H9 (cell line): ENCODE results near the gene SLC4A9. TPM values are rescaled to one million over a fixed set of nuclear protein-coding genes. Genes with fewer than 3 reads are reported as not detected.

Experiments used
- DNase-seq: peaks from one replicate; pipeline ENCODE4 v3.0.0-alpha.2; 2017
- H2AFZ ChIP-seq: one replicate; pipeline ENCODE4 v1.6.1; 2013; ENCODE audit warnings: mild to moderate bottlenecking, low read length, control low read depth, moderate library complexity
- H2AK5ac ChIP-seq: 2 replicates; pipeline ENCODE4 v1.6.1; 2013; ENCODE audit warnings: low read length, control low read depth, mixed read lengths; ENCODE audit not compliant: insufficient read length
- H2BK120ac ChIP-seq: one replicate; pipeline ENCODE4 v1.6.1; 2013; ENCODE audit warnings: low read depth, mild to moderate bottlenecking, low read length, control low read depth, inconsistent platforms; ENCODE audit not compliant: poor library complexity, severe bottlenecking
- H2BK12ac ChIP-seq: 2 replicates; pipeline ENCODE4 v1.6.1; 2013; ENCODE audit warnings: low read length, control low read depth, mixed read lengths, low read depth; ENCODE audit not compliant: insufficient read length
- H2BK15ac ChIP-seq: 2 replicates; pipeline ENCODE4 v1.6.1; 2013; ENCODE audit warnings: low read depth, low read length, control low read depth
- H2BK20ac ChIP-seq: one replicate; pipeline ENCODE4 v1.6.1; 2013; ENCODE audit warnings: low read depth, mild to moderate bottlenecking, low read length, control low read depth, inconsistent platforms; ENCODE audit not compliant: poor library complexity, severe bottlenecking
- H2BK5ac ChIP-seq: 2 replicates; pipeline ENCODE4 v1.6.1; 2013; ENCODE audit warnings: low read length, control low read depth, mixed read lengths; ENCODE audit not compliant: insufficient read length
- H3K14ac ChIP-seq: 2 replicates; pipeline ENCODE4 v1.6.1; 2013; ENCODE audit warnings: low read length, control low read depth; ENCODE audit not compliant: insufficient read depth
- H3K18ac ChIP-seq: 2 replicates; pipeline ENCODE4 v1.6.1; 2013; ENCODE audit warnings: low read depth, mild to moderate bottlenecking, mixed read lengths, low read length, control low read depth; ENCODE audit not compliant: insufficient read length
- H3K23ac ChIP-seq: 2 replicates; pipeline ENCODE4 v1.6.1; 2013; ENCODE audit warnings: low read length, control low read depth, mixed read lengths, low read depth; ENCODE audit not compliant: insufficient read length
- H3K23me2 ChIP-seq: 2 replicates; pipeline ENCODE4 v1.6.1; 2013; ENCODE audit warnings: low read depth, mild to moderate bottlenecking, mixed read lengths, low read length, control low read depth; ENCODE audit not compliant: insufficient read length, poor library complexity, severe bottlenecking
- H3K27ac ChIP-seq: 2 replicates; pipeline ENCODE4 v1.5.1; 2013; ENCODE audit warnings: low read length, control low read depth, mixed read lengths, low read depth; ENCODE audit not compliant: insufficient read length
- H3K27me3 ChIP-seq: 2 replicates; pipeline ENCODE4 v1.6.1; 2013; ENCODE audit warnings: low read length, control low read depth, inconsistent platforms; ENCODE audit not compliant: insufficient read depth
- H3K4ac ChIP-seq: 2 replicates; pipeline ENCODE4 v1.6.1; 2013; ENCODE audit warnings: low read depth, mild to moderate bottlenecking, control low read depth, inconsistent platforms, low read length, moderate library complexity
- H3K4me1 ChIP-seq: 2 replicates; pipeline ENCODE4 v1.6.1; 2013; ENCODE audit warnings: low read length, control low read depth, inconsistent platforms; ENCODE audit not compliant: insufficient read depth
- H3K4me2 ChIP-seq: 2 replicates; pipeline ENCODE4 v1.6.1; 2013; ENCODE audit warnings: low read length, control low read depth, mixed read lengths; ENCODE audit not compliant: insufficient read length, insufficient read depth
- H3K56ac ChIP-seq: 2 replicates; pipeline ENCODE4 v1.6.1; 2013; ENCODE audit warnings: low read depth, mild to moderate bottlenecking, mixed read lengths, low read length, control low read depth; ENCODE audit not compliant: insufficient read length
- H3K79me1 ChIP-seq: 2 replicates; pipeline ENCODE4 v1.6.1; 2013; ENCODE audit warnings: low read depth, mild to moderate bottlenecking, moderate library complexity, low read length, control low read depth, inconsistent platforms; ENCODE audit not compliant: insufficient read depth, poor library complexity, severe bottlenecking
- H3K79me2 ChIP-seq: 2 replicates; pipeline ENCODE4 v1.6.1; 2013; ENCODE audit warnings: low read length, control low read depth, inconsistent platforms; ENCODE audit not compliant: insufficient read depth
- H3K9ac ChIP-seq: 2 replicates; pipeline ENCODE4 v1.6.1; 2013; ENCODE audit warnings: low read length, control low read depth, mixed read lengths; ENCODE audit not compliant: insufficient read length; ENCODE audit errors: extremely low read depth
- H3K9me3 ChIP-seq: one replicate; pipeline ENCODE4 v1.6.1; 2013; ENCODE audit warnings: low read depth, low read length, inconsistent platforms; ENCODE audit not compliant: control insufficient read depth
- H3T11ph ChIP-seq: one replicate; pipeline ENCODE4 v1.6.1; 2013; ENCODE audit warnings: mild to moderate bottlenecking, low read length, control low read depth, inconsistent platforms
- H4K20me1 ChIP-seq: one replicate; pipeline ENCODE4 v1.6.1; 2013; ENCODE audit not compliant: control insufficient read depth, insufficient read length, insufficient read depth
- H4K5ac ChIP-seq: 2 replicates; pipeline ENCODE4 v1.6.1; 2013; ENCODE audit warnings: low read depth, mild to moderate bottlenecking, mixed read lengths, low read length, control low read depth; ENCODE audit not compliant: insufficient read length
- H4K8ac ChIP-seq: replicated peaks from 2 replicates; pipeline ENCODE4 v1.6.1; 2013; ENCODE audit warnings: low read length, control low read depth, mixed read lengths, low read depth; ENCODE audit not compliant: insufficient read length
- H4K91ac ChIP-seq: 2 replicates; pipeline ENCODE4 v1.6.1; 2013; ENCODE audit warnings: low read depth, mild to moderate bottlenecking, moderate library complexity, mixed read lengths, low read length, control low read depth; ENCODE audit not compliant: insufficient read length
- H3K27ac Mint-ChIP-seq, 3 experiments: 2 replicates in 2 of 3; 3 replicates in 1 of 3; pipeline ENCODE4 v1.8.0; 2020 to 2021; ENCODE audit warnings: mixed read lengths in 3 of 3, mild to moderate bottlenecking in 1 of 3, moderate library complexity in 1 of 3
- H3K27me3 Mint-ChIP-seq: 2 replicates; pipeline ENCODE4 v1.8.0; 2021; ENCODE audit warnings: low read depth, mild to moderate bottlenecking, moderate library complexity, mixed read lengths
- H3K36me3 Mint-ChIP-seq, 3 experiments: 2 replicates in 2 of 3; 3 replicates in 1 of 3; pipeline ENCODE4 v1.8.0; 2020 to 2021; ENCODE audit warnings: low read depth in 3 of 3, mixed read lengths in 3 of 3; ENCODE audit not compliant: insufficient read depth in 1 of 3
- H3K4me1 Mint-ChIP-seq, 2 experiments: 2 replicates each; pipeline ENCODE4 v1.8.0; 2020; ENCODE audit warnings: mixed read lengths in 2 of 2
- H3K4me3 Mint-ChIP-seq, 2 experiments: 2 replicates in 1 of 2; 3 replicates in 1 of 2; pipeline ENCODE4 v1.8.0; 2020 to 2021; ENCODE audit warnings: mild to moderate bottlenecking in 2 of 2, mixed read lengths in 2 of 2, moderate library complexity in 1 of 2
- H3K9me3 Mint-ChIP-seq, 2 experiments: 2 replicates in 1 of 2; 3 replicates in 1 of 2; pipeline ENCODE4 v1.8.0; 2020; ENCODE audit warnings: mild to moderate bottlenecking in 2 of 2, mixed read lengths in 2 of 2, moderate library complexity in 1 of 2
- CTCF ChIP-seq: fragments of 200-600 bp; sonication (generic); conservative IDR thresholded peaks from 3 replicates; pipeline ENCODE4 v1.8.0; 2021; ENCODE audit warnings: antibody characterized with exemption, mild to moderate bottlenecking
- WGBS: extraction: QIAGEN DNeasy Blood & Tissue Kit; methylation state at CpG from one replicate; pipeline ENCODE4 v1.1.7; 2013; ENCODE audit warnings: missing lambda C conversion rate, low lambda C conversion rate, mixed read lengths; ENCODE audit not compliant: insufficient read length; ENCODE audit errors: extremely low coverage; 5-methylcytosine and 5-hydroxymethylcytosine counted together
- total RNA-seq: library from RNA; stranded (reverse); gene quantifications from 2 replicates; pipeline ENCODE4 v1.2.1, GENCODE V29; 2021

The SLC4A9 gene
- total RNA-seq, 1 experiment from 2014 or later: 0.07 TPM

- Histone ChIP-seq H2BK120ac (no peak overlapping the region), H3K4me2 (no peak overlapping the region), H4K8ac (no peak overlapping the region), H2AK5ac (no peak overlapping the region), H3K14ac (no peak overlapping the region), H3K9ac (no peak overlapping the region), H2BK12ac (no peak overlapping the region), H3K23ac (no peak overlapping the region), H4K20me1 (no peaks in the 10 kb centered on the region), H4K5ac (no peak overlapping the region), H3K79me2 (no peaks in the 10 kb centered on the region), H3K56ac (no peak overlapping the region), H3K4me1 (no peaks in the 10 kb centered on the region; the same call in 1 of the 2 replicates), H3K23me2 (peaks cover 11% of the 10 kb centered on the region), H3K79me1 (no peaks in the 10 kb centered on the region), H3K27me3 (peaks cover 3% of the 10 kb centered on the region; the same call in 1 of the 2 replicates), H2BK20ac (no peak overlapping the region), H2BK5ac (no peak overlapping the region), H3K18ac (no peak overlapping the region), H3K4ac (no peak overlapping the region), H3K27ac (no peak overlapping the region), H2BK15ac (no peak overlapping the region), H3T11ph (no peak overlapping the region), H3K9me3 (no peaks in the 10 kb centered on the region), H2AFZ (no peak overlapping the region), H4K91ac (no peak overlapping the region)
- peaks cover 22% of the 10 kb centered on the region for H3K27me3 Mint-ChIP-seq
- H3K4me3 Mint-ChIP-seq: no peak overlapping the region
- WGBS: no CpG with 5 or more reads among the region's 2 CpGs
- H3K4me1 Mint-ChIP-seq: peaks cover 19 to 27% of the 10 kb centered on the region in 2 experiments
- DNase-seq: no peak
- no peak for TF ChIP-seq CTCF
- H3K36me3 Mint-ChIP-seq: no peaks in the 10 kb centered on the region; a peak in 1 of 7 replicates
- no peaks in the 10 kb centered on the region for H3K9me3 Mint-ChIP-seq
- H3K27ac Mint-ChIP-seq: no peak overlapping the region
These were observed 10.8 kb upstream of the SLC4A9 start for GRCh38 chr5:140349244-140349643.
